ENCODE data around the gene NUP62.

DNA sequence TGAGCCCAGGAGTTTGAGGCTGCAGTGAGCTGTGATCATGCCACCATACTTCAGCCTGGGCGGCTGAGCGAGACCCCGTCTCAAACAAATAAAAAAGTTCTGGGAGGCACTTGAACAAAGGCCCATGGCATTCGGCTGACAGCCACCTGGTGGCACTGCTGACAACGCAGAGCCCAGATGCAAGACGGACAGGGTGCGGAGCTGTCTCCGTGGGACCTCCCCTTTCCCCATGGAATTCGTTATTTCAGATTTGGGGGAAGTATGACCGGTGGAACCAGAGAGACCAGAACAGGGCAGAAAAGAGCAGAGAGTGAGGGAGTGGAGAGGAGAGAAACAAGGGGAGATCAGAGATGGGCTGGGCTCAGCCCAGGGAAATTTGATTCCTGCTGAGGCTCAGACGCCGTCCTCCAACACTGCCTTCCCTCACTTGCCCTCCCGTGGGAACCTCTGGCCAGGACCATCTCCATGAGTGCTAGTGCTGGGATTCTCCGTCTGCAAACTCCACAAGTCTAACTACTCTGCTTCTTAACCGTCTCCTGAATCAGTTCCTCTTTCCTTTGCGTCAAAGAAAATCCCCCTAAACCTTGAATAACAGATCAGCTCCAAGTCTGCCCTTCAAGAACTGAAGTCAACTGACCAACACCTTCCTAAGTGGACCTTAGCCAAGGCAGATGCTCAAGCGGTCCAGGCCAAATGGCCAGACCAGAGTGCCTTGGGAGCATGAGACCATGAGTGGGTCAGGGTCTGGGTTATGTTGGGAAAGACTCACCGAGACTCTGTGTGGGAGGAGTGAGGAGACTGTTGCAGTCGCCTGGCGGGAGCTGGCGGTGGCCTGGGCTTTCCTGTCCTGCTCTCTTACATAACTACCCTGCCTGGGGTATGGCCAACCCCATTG is 12.2 kb downstream of the NUP62 start:
- TF ChIP-seq, protein P1, sequence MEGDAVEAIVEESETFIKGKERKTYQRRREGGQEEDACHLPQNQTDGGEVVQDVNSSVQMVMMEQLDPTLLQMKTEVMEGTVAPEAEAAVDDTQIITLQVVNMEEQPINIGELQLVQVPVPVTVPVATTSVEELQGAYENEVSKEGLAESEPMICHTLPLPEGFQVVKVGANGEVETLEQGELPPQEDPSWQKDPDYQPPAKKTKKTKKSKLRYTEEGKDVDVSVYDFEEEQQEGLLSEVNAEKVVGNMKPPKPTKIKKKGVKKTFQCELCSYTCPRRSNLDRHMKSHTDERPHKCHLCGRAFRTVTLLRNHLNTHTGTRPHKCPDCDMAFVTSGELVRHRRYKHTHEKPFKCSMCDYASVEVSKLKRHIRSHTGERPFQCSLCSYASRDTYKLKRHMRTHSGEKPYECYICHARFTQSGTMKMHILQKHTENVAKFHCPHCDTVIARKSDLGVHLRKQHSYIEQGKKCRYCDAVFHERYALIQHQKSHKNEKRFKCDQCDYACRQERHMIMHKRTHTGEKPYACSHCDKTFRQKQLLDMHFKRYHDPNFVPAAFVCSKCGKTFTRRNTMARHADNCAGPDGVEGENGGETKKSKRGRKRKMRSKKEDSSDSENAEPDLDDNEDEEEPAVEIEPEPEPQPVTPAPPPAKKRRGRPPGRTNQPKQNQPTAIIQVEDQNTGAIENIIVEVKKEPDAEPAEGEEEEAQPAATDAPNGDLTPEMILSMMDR (IDR thresholded peaks at IDR 0.05; ENCODE audit: low read depth, low read length, missing input control), result peak; percentile 73
- TF ChIP-seq GABPA (IDR thresholded peaks at IDR 0.05 in 1 of 2, conservative IDR thresholded peaks at IDR 0.05 in 1 of 2) (no peak), TAF1 (conservative IDR thresholded peaks at IDR 0.05) (no peak), SP1 (IDR thresholded peaks at IDR 0.05) (no peak)
- TF ChIP-seq, protein P2, sequence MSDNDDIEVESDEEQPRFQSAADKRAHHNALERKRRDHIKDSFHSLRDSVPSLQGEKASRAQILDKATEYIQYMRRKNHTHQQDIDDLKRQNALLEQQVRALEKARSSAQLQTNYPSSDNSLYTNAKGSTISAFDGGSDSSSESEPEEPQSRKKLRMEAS (IDR thresholded peaks at IDR 0.05), result peak; percentile 36
- TF ChIP-seq, protein P3, sequence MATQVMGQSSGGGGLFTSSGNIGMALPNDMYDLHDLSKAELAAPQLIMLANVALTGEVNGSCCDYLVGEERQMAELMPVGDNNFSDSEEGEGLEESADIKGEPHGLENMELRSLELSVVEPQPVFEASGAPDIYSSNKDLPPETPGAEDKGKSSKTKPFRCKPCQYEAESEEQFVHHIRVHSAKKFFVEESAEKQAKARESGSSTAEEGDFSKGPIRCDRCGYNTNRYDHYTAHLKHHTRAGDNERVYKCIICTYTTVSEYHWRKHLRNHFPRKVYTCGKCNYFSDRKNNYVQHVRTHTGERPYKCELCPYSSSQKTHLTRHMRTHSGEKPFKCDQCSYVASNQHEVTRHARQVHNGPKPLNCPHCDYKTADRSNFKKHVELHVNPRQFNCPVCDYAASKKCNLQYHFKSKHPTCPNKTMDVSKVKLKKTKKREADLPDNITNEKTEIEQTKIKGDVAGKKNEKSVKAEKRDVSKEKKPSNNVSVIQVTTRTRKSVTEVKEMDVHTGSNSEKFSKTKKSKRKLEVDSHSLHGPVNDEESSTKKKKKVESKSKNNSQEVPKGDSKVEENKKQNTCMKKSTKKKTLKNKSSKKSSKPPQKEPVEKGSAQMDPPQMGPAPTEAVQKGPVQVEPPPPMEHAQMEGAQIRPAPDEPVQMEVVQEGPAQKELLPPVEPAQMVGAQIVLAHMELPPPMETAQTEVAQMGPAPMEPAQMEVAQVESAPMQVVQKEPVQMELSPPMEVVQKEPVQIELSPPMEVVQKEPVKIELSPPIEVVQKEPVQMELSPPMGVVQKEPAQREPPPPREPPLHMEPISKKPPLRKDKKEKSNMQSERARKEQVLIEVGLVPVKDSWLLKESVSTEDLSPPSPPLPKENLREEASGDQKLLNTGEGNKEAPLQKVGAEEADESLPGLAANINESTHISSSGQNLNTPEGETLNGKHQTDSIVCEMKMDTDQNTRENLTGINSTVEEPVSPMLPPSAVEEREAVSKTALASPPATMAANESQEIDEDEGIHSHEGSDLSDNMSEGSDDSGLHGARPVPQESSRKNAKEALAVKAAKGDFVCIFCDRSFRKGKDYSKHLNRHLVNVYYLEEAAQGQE (IDR thresholded peaks at IDR 0.05), result peak; percentile 37
